Natural killer cell (primary cell): Measurements from ENCODE around the gene SNAP25. TPM values are rescaled to one million over a fixed set of nuclear protein-coding genes. Genes with fewer than 3 reads are reported as not detected.

ENCODE experiments used
- ATAC-seq, 3 donors: fragments of 150-1000 bp in 2 of 3; fragments of 200-7000 bp in 1 of 3; cut with Tn5 transposase; 1 replicate in 1 of 3; 2 replicates in 2 of 3; pipeline ENCODE4 v1.10.0; 2021; ENCODE audit warnings: mild to moderate bottlenecking in 2 of 3, moderate library complexity in 2 of 3
- DNase-seq, 2 donors: peaks; one replicate each; pipeline versions ENCODE4 v3.0.0 to v3.0.0-alpha.2; 2013 to 2021; ENCODE audit warnings: mixed read lengths in 1 of 2
- H3K27ac ChIP-seq: one replicate; pipeline ENCODE4 v1.5.1; 2013; ENCODE audit warnings: mild to moderate bottlenecking, low read length
- H3K27me3 ChIP-seq: one replicate; pipeline ENCODE4 v1.6.1; 2013; ENCODE audit warnings: low read length; ENCODE audit not compliant: control insufficient read depth, insufficient read depth
- H3K36me3 ChIP-seq: one replicate; pipeline ENCODE4 v1.6.1; 2013; ENCODE audit warnings: low read length; ENCODE audit not compliant: control insufficient read depth, insufficient read depth
- H3K4me1 ChIP-seq: one replicate; pipeline ENCODE4 v1.6.1; 2013; ENCODE audit warnings: low read length; ENCODE audit not compliant: control insufficient read depth, insufficient read depth
- H3K4me3 ChIP-seq: one replicate; pipeline ENCODE4 v1.5.1; 2013; ENCODE audit warnings: low read length
- H3K9me3 ChIP-seq: one replicate; pipeline ENCODE4 v1.6.1; 2013; ENCODE audit warnings: low read length; ENCODE audit not compliant: control insufficient read depth, insufficient read depth
- H3K27ac Mint-ChIP-seq, 2 donors: one replicate each; pipeline ENCODE4 v1.8.0; 2022; ENCODE audit warnings: mild to moderate bottlenecking in 2 of 2, mixed read lengths in 2 of 2, moderate library complexity in 1 of 2
- H3K27me3 Mint-ChIP-seq, 2 donors: one replicate each; pipeline ENCODE4 v1.8.0; 2022; ENCODE audit warnings: low read depth in 2 of 2, mixed read lengths in 2 of 2
- H3K36me3 Mint-ChIP-seq: one replicate; pipeline ENCODE4 v1.8.0; 2022; ENCODE audit warnings: mixed read lengths
- H3K4me1 Mint-ChIP-seq, 2 donors: one replicate each; pipeline ENCODE4 v1.8.0; 2022; ENCODE audit warnings: mixed read lengths in 2 of 2
- H3K4me3 Mint-ChIP-seq: one replicate; pipeline ENCODE4 v1.8.0; 2022; ENCODE audit warnings: mild to moderate bottlenecking, moderate library complexity, mixed read lengths
- H3K9me3 Mint-ChIP-seq, 2 donors: one replicate each; pipeline ENCODE4 v1.8.0; 2022; ENCODE audit warnings: mixed read lengths in 2 of 2
- CTCF ChIP-seq: fragments of 200-600 bp; IDR thresholded peaks from one replicate; pipeline ENCODE4 v1.8.0; 2022; ENCODE audit warnings: antibody characterized with exemption
- WGBS: methylation state at CpG from one replicate; pipeline ENCODE4 v1.1.7; 2013; ENCODE audit warnings: missing lambda C conversion rate; ENCODE audit not compliant: insufficient coverage; 5-methylcytosine and 5-hydroxymethylcytosine counted together
- intact Hi-C: fragments of 100-400 bp; cut with micrococcal nuclease; formaldehyde crosslinking; loops from one replicate; pipeline ENCODE4 v1.14.2; 2022
- total RNA-seq, 4 donors: library from RNA; stranded (reverse); fragments of 120-200 nt in 1 of 4; gene quantifications; one replicate each; pipeline versions ENCODE4 v1.2.3 to v1.2.4, GENCODE V29; 2013 to 2022

SNAP25 gene
- total RNA-seq, 3 donors from 2014 or later (not counting 1 experiment from before 2014, with no cell fraction given), result not detected

GRCh38 chr20:10239954-10240353 lies 21.3 kb downstream of the SNAP25 start:
- DNase-seq, result no peak
- Mint-ChIP-seq H3K4me1 (no peaks in the 10 kb centered on the region), H3K27ac (no peak overlapping the region), H3K9me3 (no peaks in the 10 kb centered on the region), H3K27me3 (peaks cover 0 to 4% of the 10 kb centered on the region in 2 donors), H3K36me3 (no peaks in the 10 kb centered on the region), H3K4me3 (no peak overlapping the region)
- no peaks in the 10 kb centered on the region for H3K9me3 ChIP-seq
- no peaks in the 10 kb centered on the region for H3K36me3 ChIP-seq
- H3K4me3 ChIP-seq, result no peak overlapping the region
- TF ChIP-seq CTCF, result no peak
- ATAC-seq, result no peak
- WGBS, result 27% methylated on average over 4 of the region's 4 CpGs
- no peaks in the 10 kb centered on the region for H3K27me3 ChIP-seq
- intact Hi-C loops, result no loop called here
- no peaks in the 10 kb centered on the region for H3K4me1 ChIP-seq
- no peak overlapping the region for H3K27ac ChIP-seq

- intact Hi-C loops, result no loop called here
- H3K36me3 ChIP-seq, result no peaks in the 10 kb centered on the region
- no peaks in the 10 kb centered on the region for H3K4me1 Mint-ChIP-seq
- H3K27ac ChIP-seq, result no peak overlapping the region
- no peak overlapping the region for H3K4me3 ChIP-seq
- H3K9me3 Mint-ChIP-seq, result no peaks in the 10 kb centered on the region
- DNase-seq, result no peak
- TF ChIP-seq CTCF, result no peak
- H3K27me3 ChIP-seq, result no peaks in the 10 kb centered on the region
- peaks cover 5 to 10% of the 10 kb centered on the region in 2 donors for H3K27me3 Mint-ChIP-seq
- H3K27ac Mint-ChIP-seq, result no peak overlapping the region
- no peaks in the 10 kb centered on the region for H3K4me1 ChIP-seq
- H3K9me3 ChIP-seq, result no peaks in the 10 kb centered on the region
- no peak for ATAC-seq
- H3K36me3 Mint-ChIP-seq, result no peaks in the 10 kb centered on the region
- 86% methylated on average over 8 of the region's 8 CpGs for WGBS
- H3K4me3 Mint-ChIP-seq, result no peak overlapping the region
Measured at GRCh38 chr20:10240655-10241054, 22.0 kb downstream of the SNAP25 start.

- H3K4me1 Mint-ChIP-seq, result no peaks in the 10 kb centered on the region
- TF ChIP-seq CTCF, result no peak
- 80% methylated on average over 2 of the region's 2 CpGs for WGBS
- Histone ChIP-seq H3K4me1 (no peaks in the 10 kb centered on the region), H3K36me3 (no peaks in the 10 kb centered on the region), H3K9me3 (no peaks in the 10 kb centered on the region), H3K27me3 (no peaks in the 10 kb centered on the region), H3K27ac (no peak overlapping the region), H3K4me3 (no peak overlapping the region)
- H3K27ac Mint-ChIP-seq, result no peak overlapping the region
- ATAC-seq (no peak), DNase-seq (no peak)
- H3K4me3 Mint-ChIP-seq, result no peak overlapping the region
- no peaks in the 10 kb centered on the region for H3K9me3 Mint-ChIP-seq
- H3K27me3 Mint-ChIP-seq, result peaks cover 11 to 12% of the 10 kb centered on the region in 2 donors
- intact Hi-C loops, result no loop called here
- no peaks in the 10 kb centered on the region for H3K36me3 Mint-ChIP-seq
Measured at GRCh38 chr20:10242166-10242565, 23.5 kb downstream of the SNAP25 start.

- Histone ChIP-seq H3K9me3 (no peaks in the 10 kb centered on the region), H3K27ac (no peak overlapping the region), H3K27me3 (no peaks in the 10 kb centered on the region), H3K4me1 (no peaks in the 10 kb centered on the region), H3K4me3 (no peak overlapping the region), H3K36me3 (no peaks in the 10 kb centered on the region)
- intact Hi-C loops, result no loop called here
- Mint-ChIP-seq H3K9me3 (no peaks in the 10 kb centered on the region), H3K27me3 (peaks cover 9 to 12% of the 10 kb centered on the region in 2 donors), H3K4me1 (no peaks in the 10 kb centered on the region), H3K36me3 (no peaks in the 10 kb centered on the region), H3K4me3 (no peak overlapping the region), H3K27ac (no peak overlapping the region)
- WGBS, result 69% methylated on average over 2 of the region's 3 CpGs
- DNase-seq, result no peak
- no peak for TF ChIP-seq CTCF
- ATAC-seq, result no peak
Measured at GRCh38 chr20:10247440-10247839, 28.8 kb downstream of the SNAP25 start.
